Measurements from ENCODE around the gene CCDC81. TPM values are rescaled to one million over a fixed set of nuclear protein-coding genes. Genes with fewer than 3 reads are reported as not detected.

The CCDC81 gene
- total and polyA plus RNA-seq, 9 of the 15 experiments (the other 6 are each of a cell fraction or from before 2014, with no cell fraction given): 0.16 to 1.0 (median 0.41) TPM

GRCh38 chr11:86380295-86381059, 5.8 kb downstream of the CCDC81 start:
- Histone ChIP-seq H3K27me3 (ENCODE audit: control insufficient read depth in 2 of 2, insufficient read depth in 2 of 2, low read length in 2 of 2) (no peaks in the 10 kb centered on the region), H3K4me2 (ENCODE audit: insufficient read depth, low read length) (no peak overlapping the region), H3K27ac (ENCODE audit: extremely low read depth, low read depth, low read length) (no peak overlapping the region), H3K9me3 (replicated peaks; ENCODE audit: control insufficient read depth, insufficient read depth, low read depth, low read length) (no peaks in the 10 kb centered on the region), H3K79me2 (ENCODE audit: control insufficient read depth, insufficient read depth, low read length) (no peaks in the 10 kb centered on the region), H3K4me1 (replicated peaks in 1 of 2; ENCODE audit: control insufficient read depth in 2 of 2, insufficient read depth in 2 of 2, low read length in 2 of 2) (no peaks in the 10 kb centered on the region; a peak in 1 of 5 replicates), H3K4me3 (no peak overlapping the region), H3K9me1 (ENCODE audit: control insufficient read depth, insufficient read depth, low read length) (no peaks in the 10 kb centered on the region), H3K9ac (ENCODE audit: insufficient read depth in 1 of 2, low read depth in 2 of 2, low read length in 2 of 2) (no peak overlapping the region), H3K36me3 (ENCODE audit: control insufficient read depth, insufficient read depth, low read length) (no peaks in the 10 kb centered on the region), H2AFZ (ENCODE audit: low read depth, low read length) (no peak overlapping the region), H4K20me1 (replicated peaks; ENCODE audit: control insufficient read depth, insufficient read depth, low read length) (no peaks in the 10 kb centered on the region)
- no peak for TF ChIP-seq NFATC3 (IDR thresholded peaks at IDR 0.05)
- no TSS peak for BruUV-seq (replicated peaks)
- DNase-seq (ENCODE audit: extremely low read depth in 1 of 4, low spot score in 3 of 4): no peak
- in situ Hi-C loops (cut with MboI): no loop called here
- no peak for ATAC-seq
- ChIA-PET POLR2A (no interaction called here), CTCF (ENCODE audit: low intra/inter-chr PET ratio) (no interaction called here)
- no peak for FAIRE-seq
- intact Hi-C loops (cut with micrococcal nuclease): no loop called here
- WGBS (ENCODE audit: insufficient coverage, low coverage, missing lambda C conversion rate): 0% methylated on average over 2 of the region's 2 CpGs

GRCh38 chr11:86383041-86383955, 8.6 kb downstream of the CCDC81 start:
- H3K36me3 ChIP-seq (ENCODE audit: control insufficient read depth, insufficient read depth, low read length): no peaks in the 10 kb centered on the region
- H4K20me1 ChIP-seq (replicated peaks; ENCODE audit: control insufficient read depth, insufficient read depth, low read length): no peaks in the 10 kb centered on the region
- no peaks in the 10 kb centered on the region; a peak in 1 of 5 replicates for H3K4me1 ChIP-seq (replicated peaks in 1 of 2; ENCODE audit: control insufficient read depth in 2 of 2, insufficient read depth in 2 of 2, low read length in 2 of 2)
- no peak overlapping the region for H3K4me2 ChIP-seq (ENCODE audit: insufficient read depth, low read length)
- H3K9ac ChIP-seq (ENCODE audit: insufficient read depth in 1 of 2, low read depth in 2 of 2, low read length in 2 of 2): no peak overlapping the region
- no peak for FAIRE-seq
- no peak overlapping the region for H3K27ac ChIP-seq (ENCODE audit: extremely low read depth, low read depth, low read length)
- POLR2A ChIA-PET: no interaction called here
- H3K9me3 ChIP-seq (replicated peaks; ENCODE audit: control insufficient read depth, insufficient read depth, low read depth, low read length): no peaks in the 10 kb centered on the region
- intact Hi-C loops (cut with micrococcal nuclease) (no loop called here), in situ Hi-C loops (cut with MboI) (no loop called here)
- TF ChIP-seq STAT5A (IDR thresholded peaks at IDR 0.05; ENCODE audit: borderline replicate concordance, low read length): no peak
- H3K27me3 ChIP-seq (ENCODE audit: control insufficient read depth in 2 of 2, insufficient read depth in 2 of 2, low read length in 2 of 2): no peaks in the 10 kb centered on the region
- H3K4me3 ChIP-seq: no peak overlapping the region
- no peaks in the 10 kb centered on the region for H3K79me2 ChIP-seq (ENCODE audit: control insufficient read depth, insufficient read depth, low read length)
- no peak for DNase-seq (ENCODE audit: extremely low read depth in 1 of 4, low spot score in 3 of 4)
- BruUV-seq (replicated peaks): no TSS peak
- no peaks in the 10 kb centered on the region for H3K9me1 ChIP-seq (ENCODE audit: control insufficient read depth, insufficient read depth, low read length)
- CTCF ChIA-PET (ENCODE audit: low intra/inter-chr PET ratio): no interaction called here
- 2% methylated on average over 5 of the region's 5 CpGs for WGBS (ENCODE audit: insufficient coverage, low coverage, missing lambda C conversion rate)
- H2AFZ ChIP-seq (ENCODE audit: low read depth, low read length): no peak overlapping the region
- ATAC-seq: no peak
